ENCODE measurements around the gene ITPRIP.

ITPRIP gene

GRCh38 chr10:104308439-104308903 is 29.8 kb downstream of the ITPRIP start:
- TF ChIP-seq, protein P1, sequence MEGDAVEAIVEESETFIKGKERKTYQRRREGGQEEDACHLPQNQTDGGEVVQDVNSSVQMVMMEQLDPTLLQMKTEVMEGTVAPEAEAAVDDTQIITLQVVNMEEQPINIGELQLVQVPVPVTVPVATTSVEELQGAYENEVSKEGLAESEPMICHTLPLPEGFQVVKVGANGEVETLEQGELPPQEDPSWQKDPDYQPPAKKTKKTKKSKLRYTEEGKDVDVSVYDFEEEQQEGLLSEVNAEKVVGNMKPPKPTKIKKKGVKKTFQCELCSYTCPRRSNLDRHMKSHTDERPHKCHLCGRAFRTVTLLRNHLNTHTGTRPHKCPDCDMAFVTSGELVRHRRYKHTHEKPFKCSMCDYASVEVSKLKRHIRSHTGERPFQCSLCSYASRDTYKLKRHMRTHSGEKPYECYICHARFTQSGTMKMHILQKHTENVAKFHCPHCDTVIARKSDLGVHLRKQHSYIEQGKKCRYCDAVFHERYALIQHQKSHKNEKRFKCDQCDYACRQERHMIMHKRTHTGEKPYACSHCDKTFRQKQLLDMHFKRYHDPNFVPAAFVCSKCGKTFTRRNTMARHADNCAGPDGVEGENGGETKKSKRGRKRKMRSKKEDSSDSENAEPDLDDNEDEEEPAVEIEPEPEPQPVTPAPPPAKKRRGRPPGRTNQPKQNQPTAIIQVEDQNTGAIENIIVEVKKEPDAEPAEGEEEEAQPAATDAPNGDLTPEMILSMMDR (IDR thresholded peaks at IDR 0.05; ENCODE audit: low read depth, low read length, missing control alignments): no peak
- no peak for DNase-seq (ENCODE audit: extremely low read depth, low read depth)
- no peak overlapping the region for H3K4me3 ChIP-seq (replicated peaks; ENCODE audit: low read depth, low read length)

GRCh38 chr10:104307576-104308438 is 30.5 kb downstream of the ITPRIP start:
- TF ChIP-seq, protein P1 (IDR thresholded peaks at IDR 0.05; ENCODE audit: low read depth, low read length, missing control alignments): no peak
- no peak overlapping the region for H3K4me3 ChIP-seq (replicated peaks; ENCODE audit: low read depth, low read length)

GRCh38 chr10:104306897-104307296 is 31.4 kb downstream of the ITPRIP start:
- no peak overlapping the region for H3K4me3 ChIP-seq (replicated peaks; ENCODE audit: low read depth, low read length)
- TF ChIP-seq, protein P1 (IDR thresholded peaks at IDR 0.05; ENCODE audit: low read depth, low read length, missing control alignments): no peak
- DNase-seq (ENCODE audit: extremely low read depth, low read depth): no peak

More at GRCh38 chr10:104307576-104308438, 30.5 kb downstream of the ITPRIP start:
- DNase-seq (ENCODE audit: extremely low read depth, low read depth): no peak

DNA sequence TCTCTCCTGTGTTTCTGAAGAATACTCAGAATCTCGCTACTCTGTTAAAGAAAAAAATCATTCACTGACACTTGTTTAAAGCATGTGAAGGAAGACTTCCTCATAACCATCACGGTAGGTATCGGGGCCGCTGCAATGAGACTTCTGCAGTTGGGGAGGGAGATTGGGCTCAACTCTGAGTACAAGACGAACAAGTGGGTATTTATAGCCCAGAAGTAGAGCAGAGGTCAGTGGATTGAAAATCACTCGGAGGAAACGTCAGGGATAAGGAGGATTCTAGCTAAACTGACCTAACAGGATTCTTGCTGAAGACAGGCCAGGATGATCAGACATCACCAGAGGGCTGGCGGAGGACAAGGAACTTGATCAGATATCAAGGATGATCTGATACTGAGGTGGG is 33.3 kb downstream of the ITPRIP start:
- DNase-seq (ENCODE audit: extremely low read depth, low read depth): no peak
- TF ChIP-seq, protein P1 (IDR thresholded peaks at IDR 0.05; ENCODE audit: low read depth, low read length, missing control alignments): no peak

GRCh38 chr10:104304356-104304745 is 33.9 kb downstream of the ITPRIP start:
- no peak for DNase-seq (ENCODE audit: extremely low read depth, low read depth)
- TF ChIP-seq, protein P1 (IDR thresholded peaks at IDR 0.05; ENCODE audit: low read depth, low read length, missing control alignments): no peak
- H3K4me3 ChIP-seq (replicated peaks; ENCODE audit: low read depth, low read length): no peak overlapping the region

More for the DNA sequence above, 33.3 kb downstream of the ITPRIP start:
- H3K4me3 ChIP-seq (replicated peaks; ENCODE audit: low read depth, low read length): no peak overlapping the region

- H3K4me3 ChIP-seq (replicated peaks; ENCODE audit: low read depth, low read length): no peak overlapping the region
- DNase-seq (ENCODE audit: extremely low read depth, low read depth): no peak
- TF ChIP-seq, protein P1 (IDR thresholded peaks at IDR 0.05; ENCODE audit: low read depth, low read length, missing control alignments): no peak
Measured at GRCh38 chr10:104303594-104304355, 34.5 kb downstream of the ITPRIP start.
